LNCAP (cell line): ENCODE data around the gene SCGB1D4.

ENCODE experiments used
- TF ChIP-seq, protein P1 (sequence below): fragments of 450-650 bp; IDR thresholded peaks from 2 replicates; pipeline ENCODE4 v1.5.1; 2017; ENCODE audit warnings: mild to moderate bottlenecking

The SCGB1D4 gene

DNA sequence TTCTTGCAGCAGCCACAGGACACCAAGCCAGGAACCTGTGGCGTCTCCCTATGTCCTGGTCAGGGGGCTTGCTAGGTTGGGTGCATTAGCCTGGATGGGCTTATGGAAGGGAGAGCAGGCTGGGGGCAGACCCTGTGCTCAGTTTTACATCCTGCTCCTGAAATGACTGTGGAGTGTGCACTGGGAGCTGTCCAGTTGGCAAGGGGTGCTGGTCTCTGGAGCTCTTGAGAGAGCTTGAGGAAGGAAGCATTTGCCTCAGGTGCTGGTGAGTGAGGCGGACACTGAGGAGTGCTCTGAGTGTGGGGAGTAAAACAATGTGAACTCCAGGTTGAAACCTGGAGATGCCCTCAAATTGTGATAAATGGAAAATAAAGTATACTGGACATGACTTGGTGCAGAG, 3.4 kb downstream of the SCGB1D4 start:
- TF ChIP-seq, protein P1, sequence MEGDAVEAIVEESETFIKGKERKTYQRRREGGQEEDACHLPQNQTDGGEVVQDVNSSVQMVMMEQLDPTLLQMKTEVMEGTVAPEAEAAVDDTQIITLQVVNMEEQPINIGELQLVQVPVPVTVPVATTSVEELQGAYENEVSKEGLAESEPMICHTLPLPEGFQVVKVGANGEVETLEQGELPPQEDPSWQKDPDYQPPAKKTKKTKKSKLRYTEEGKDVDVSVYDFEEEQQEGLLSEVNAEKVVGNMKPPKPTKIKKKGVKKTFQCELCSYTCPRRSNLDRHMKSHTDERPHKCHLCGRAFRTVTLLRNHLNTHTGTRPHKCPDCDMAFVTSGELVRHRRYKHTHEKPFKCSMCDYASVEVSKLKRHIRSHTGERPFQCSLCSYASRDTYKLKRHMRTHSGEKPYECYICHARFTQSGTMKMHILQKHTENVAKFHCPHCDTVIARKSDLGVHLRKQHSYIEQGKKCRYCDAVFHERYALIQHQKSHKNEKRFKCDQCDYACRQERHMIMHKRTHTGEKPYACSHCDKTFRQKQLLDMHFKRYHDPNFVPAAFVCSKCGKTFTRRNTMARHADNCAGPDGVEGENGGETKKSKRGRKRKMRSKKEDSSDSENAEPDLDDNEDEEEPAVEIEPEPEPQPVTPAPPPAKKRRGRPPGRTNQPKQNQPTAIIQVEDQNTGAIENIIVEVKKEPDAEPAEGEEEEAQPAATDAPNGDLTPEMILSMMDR, result no peak

DNA sequence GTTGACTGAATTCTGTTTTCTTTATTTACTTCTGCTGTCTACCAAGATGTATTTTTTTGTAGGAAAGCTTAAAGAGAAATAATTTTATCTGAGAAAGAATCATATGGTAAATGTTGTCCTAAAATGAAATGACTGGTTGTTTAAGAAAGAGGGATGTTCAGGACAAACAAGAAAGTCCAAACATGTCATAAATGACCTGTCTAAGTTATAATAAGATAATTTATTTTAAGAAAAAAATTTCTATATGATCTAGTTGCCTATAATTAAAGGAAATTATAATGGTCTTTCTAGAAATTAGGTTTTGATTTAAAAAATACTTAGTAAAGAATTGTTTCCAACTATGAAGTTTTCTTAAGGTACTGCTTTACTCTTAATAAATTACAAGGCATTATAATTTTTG, 18.4 kb downstream of the SCGB1D4 start:
- TF ChIP-seq, protein P1, result no peak

DNA sequence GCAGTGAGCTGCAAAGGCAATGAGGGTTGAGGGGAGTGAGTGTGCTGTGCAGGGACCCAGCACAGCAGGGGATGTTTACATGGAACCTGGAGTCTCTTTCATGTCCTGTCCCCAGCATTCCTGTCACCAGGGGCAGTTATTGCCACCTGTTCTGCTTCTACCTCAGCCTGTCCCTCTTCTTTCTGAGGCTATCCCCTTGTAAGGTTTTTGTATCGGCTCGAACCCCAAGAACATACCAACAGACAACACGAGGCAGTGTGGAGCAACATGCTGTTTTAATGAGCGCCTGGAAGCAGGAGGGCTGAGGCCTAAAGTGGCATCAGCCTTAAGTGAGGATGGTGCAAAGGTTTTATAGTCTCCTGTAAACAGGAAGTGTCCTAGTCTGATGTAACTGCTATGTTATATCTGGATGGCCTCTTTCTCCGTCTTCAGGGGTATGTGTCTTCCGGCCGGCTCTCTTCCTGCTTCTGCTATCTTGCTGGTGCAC, 25.0 kb downstream of the SCGB1D4 start:
- TF ChIP-seq, protein P1, result no peak

DNA sequence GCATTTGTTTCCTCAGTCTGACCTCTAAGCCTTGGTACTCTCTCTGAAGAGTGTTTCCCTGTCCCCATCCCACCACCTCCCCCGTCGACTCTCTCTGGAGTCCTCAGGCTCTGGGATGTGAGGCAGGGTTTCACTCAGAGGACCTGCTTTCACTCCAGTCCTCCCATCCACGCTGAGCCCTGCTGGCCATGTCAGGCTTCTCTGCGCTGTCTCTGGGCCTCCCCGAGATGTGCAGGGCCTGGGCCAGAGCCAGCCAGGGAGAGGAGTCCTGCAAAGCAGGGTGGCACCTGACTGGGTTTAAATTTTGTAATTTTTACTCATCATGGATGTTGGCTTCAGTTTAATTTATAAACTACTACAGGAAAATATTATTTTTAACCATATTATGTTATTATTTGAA, 25.6 kb downstream of the SCGB1D4 start:
- TF ChIP-seq, protein P1, result no peak

DNA sequence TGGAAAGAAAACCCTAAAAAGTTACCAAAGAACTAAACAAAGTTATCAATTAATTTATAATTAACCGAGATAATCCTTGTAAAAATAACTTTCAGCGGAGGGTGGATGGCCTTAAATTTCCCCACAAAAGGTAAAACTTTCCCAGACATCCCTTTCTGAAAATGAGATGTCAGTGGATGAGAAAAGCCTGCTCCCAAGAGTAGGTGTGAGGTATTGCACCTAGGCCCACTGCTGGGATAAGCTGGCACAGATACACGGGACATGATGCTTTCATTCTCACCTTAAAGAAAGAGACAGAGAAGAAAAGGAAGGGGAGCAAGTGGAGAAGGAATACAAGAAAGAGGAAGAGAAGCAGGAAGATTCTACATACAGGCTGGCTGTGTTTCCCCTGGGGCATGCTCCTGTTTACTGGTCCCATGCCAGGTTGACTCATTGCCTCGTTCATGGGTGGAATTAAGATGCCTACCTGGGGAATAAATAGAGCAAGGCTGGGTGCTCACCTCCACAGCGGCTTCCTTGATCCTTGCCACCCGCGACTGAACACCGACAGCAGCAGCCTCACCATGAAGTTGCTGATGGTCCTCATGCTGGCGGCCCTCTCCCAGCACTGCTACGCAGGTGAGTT, 29.1 kb downstream of the SCGB1D4 start, which contains the start of gene SCGB2A2:
SCGB2A2 (plus strand) TSS at position 505 of the 625 bp plus-strand sequence; CDS start at position 564, 59 bp downstream.
- TF ChIP-seq, protein P1, result peak; percentile 71

DNA sequence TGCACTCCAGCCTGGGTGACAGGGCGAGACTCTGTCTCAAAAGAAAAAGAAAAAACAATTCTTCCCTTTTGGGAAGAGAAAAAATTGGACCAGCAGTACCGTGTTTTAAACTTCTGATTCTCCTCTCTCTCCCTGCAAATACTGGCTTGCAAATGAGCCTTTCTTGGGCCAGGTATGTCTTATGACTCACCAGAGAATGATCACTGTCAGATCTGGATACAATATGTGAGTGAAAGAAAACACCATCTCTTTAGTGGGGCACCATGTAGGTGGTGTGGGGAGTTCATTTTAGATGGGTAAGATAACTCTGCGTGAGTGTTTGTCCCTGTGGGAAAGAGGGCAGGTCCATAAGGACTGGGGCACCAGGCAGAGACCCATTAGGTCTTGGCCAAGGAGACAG, 31.3 kb downstream of the SCGB1D4 start:
- TF ChIP-seq, protein P1, result no peak

DNA sequence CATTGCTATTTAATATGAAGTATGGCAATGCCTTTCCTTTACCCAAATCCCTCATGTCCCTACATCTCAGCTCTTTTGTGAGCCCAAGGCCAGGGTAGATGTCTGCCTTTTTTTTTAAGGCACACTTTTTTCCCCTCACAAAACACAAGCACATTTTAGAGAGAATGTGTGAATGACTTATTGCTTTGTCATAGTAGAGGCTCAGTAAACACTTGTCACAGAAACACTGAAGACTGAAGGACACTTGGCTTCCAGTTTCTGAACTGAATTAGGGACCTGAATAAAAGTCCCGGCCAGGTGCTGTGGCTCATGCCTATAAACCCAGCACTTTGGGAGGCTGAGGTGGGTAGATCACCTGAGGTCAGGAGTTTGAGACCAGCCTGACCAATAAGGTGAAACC, 31.8 kb downstream of the SCGB1D4 start:
- TF ChIP-seq, protein P1, result no peak

DNA sequence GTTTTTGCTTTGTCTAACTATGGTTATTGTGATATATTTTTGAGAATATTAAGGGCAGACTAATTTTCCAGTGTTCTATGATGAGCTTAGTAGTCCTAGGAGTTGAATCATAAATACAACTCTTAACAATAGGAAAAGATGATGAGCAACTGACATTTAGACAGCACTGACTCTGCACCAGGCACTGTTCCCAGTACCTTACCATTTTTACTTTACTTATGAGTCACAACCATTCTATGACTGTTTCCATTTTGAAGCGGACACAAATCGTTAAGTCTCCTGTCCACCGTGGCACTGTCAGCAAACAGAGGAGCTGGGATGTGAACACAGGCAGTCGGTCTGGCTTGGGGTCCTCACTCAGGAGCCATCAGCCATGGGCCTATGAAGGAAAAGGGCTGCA, 32.3 kb downstream of the SCGB1D4 start:
- TF ChIP-seq, protein P1, result no peak
